ENCODE measurements around the gene STRBP.

- TF ChIP-seq EZH2 (IDR thresholded peaks at IDR 0.05; ENCODE audit: insufficient read depth, poor library complexity, severe bottlenecking) = no peak
- TF ChIP-seq EZH2phosphoT487 (IDR thresholded peaks at IDR 0.05; ENCODE audit: insufficient read depth, low read depth) = no peak
Measured at GRCh38 chr9:123121457-123121856, 146.9 kb downstream of the STRBP start.
